AG04449 (cell line): ENCODE measurements around the gene RNASE7.

Experiments
- CTCF ChIA-PET: fragments of 350-600 bp; formaldehyde crosslinking; extraction: SDS; loops from one replicate; lab custom pipeline; 2021; ENCODE audit warnings: antibody characterized with exemption; lab: Yijun Ruan, JAX
- POLR2A ChIA-PET: fragments of 400-600, 350-600 bp; formaldehyde crosslinking; extraction: SDS; loops from one replicate; lab custom pipeline; 2020; ENCODE audit warnings: antibody characterized with exemption, inconsistent platforms; lab: Yijun Ruan, JAX
- DNase-seq: peaks from one replicate; pipeline ENCODE4 v3.0.0-alpha.2; 2010; ENCODE audit warnings: low read depth, low spot score
- H3K4me3 ChIP-seq: 2 replicates; pipeline ENCODE4 v1.5.1; 2011; ENCODE audit warnings: low read depth, mild to moderate bottlenecking, control low read depth, low read length
- TF ChIP-seq, protein P1 (sequence below): IDR thresholded peaks from one replicate; pipeline ENCODE4 v1.5.1; 2011; ENCODE audit warnings: mild to moderate bottlenecking, moderate library complexity, low read length, control low read depth, inconsistent platforms; ENCODE audit not compliant: insufficient read depth; ENCODE audit errors: missing control alignments

RNASE7 gene

DNA sequence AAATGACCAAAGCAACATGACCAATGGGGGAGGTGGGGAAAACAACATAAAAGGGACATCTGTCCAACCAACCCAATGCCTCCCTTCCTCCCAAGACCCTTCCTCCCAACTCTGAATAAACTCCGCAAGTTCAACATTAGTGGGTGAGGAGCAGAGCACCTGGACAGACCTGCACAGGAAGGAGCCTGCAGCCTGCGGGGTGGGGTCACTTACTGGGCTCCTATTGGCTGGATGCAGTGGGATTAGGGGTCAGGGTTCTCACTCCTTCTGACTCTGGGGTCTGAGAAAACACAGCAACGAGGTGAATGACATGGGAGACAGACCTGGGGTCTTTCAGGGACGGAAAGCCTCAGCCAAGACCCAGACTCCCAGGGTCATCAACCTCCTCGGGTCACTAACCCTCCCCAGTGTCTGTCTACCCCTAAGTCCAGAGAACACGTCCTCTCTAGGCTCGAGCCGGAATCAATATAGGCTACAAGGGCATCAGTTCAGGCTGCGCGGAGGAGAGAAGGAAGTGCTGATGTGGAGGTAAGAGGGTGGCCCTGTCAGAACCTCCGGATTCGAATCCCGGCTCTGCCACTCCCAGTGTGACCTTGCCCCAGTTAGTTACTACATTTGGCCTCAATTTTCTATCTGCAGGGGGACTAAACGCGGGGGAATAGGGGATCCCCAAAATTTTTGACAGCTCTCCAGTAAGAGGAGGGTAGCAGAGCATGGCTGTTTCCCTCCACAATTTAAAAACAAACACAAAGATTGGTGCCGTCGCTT is 18.2 kb upstream of the RNASE7 start:
- no peak for DNase-seq
- TF ChIP-seq, protein P1, sequence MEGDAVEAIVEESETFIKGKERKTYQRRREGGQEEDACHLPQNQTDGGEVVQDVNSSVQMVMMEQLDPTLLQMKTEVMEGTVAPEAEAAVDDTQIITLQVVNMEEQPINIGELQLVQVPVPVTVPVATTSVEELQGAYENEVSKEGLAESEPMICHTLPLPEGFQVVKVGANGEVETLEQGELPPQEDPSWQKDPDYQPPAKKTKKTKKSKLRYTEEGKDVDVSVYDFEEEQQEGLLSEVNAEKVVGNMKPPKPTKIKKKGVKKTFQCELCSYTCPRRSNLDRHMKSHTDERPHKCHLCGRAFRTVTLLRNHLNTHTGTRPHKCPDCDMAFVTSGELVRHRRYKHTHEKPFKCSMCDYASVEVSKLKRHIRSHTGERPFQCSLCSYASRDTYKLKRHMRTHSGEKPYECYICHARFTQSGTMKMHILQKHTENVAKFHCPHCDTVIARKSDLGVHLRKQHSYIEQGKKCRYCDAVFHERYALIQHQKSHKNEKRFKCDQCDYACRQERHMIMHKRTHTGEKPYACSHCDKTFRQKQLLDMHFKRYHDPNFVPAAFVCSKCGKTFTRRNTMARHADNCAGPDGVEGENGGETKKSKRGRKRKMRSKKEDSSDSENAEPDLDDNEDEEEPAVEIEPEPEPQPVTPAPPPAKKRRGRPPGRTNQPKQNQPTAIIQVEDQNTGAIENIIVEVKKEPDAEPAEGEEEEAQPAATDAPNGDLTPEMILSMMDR, result no peak
- H3K4me3 ChIP-seq, result peak overlapping the region; percentile 43; the same call in 1 of the 2 replicates
- ChIA-PET CTCF (interaction anchor here (0.9 to 17.1 kb wide), 11 partner anchors 9 to 83 kb away, joined by 3 to 288 read pairs (median 5); partner anchors contain the start of gene SLC39A2), POLR2A (interaction anchor here (0.6 kb wide), 1 partner anchor 56 kb away, joined by 6 read pairs; no protein-coding TSS in a partner anchor)

DNA sequence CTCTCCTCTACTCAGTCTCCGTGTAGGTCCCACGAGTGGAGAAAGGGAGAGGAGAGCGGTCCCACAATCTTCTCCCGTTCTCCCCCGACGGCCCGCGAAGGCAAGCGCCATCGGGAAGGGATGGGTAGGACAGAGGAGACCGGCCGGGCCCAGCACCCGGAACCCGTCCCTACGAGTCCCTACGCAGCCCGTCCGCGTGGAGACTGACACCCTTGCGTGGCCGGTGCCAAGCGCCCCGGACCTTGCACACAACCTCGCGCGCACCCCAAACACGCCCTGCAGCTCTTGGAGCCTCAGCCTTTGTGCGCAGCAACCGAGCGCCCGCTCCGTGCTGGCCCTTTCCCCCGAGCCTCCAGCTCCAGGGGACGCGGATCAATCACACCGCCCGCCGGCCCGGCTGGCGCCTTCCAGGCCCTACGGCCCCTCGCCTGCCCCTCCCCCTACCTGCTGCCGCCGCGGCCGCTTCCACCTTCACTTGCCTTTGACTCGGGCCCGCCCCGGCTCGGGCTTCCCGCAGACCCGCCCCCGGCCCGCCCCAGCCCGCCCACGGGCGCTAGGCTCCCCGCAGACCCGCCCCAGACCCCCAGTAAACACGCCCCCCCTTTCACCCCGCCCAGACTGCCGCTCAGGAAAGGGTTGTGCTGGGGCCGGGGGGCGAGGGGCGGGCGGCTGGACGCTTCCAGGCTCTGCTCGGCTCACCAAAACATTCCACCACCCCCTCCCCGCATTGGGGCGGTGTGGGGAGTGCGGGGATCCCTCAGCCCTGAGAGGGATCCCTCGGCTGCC is 17.4 kb upstream of the RNASE7 start, which contains the start of gene NDRG2:
Gene NDRG2 (minus strand): TSS at position 477 of the 786 bp plus-strand sequence. CDS start 1,746 bp downstream, outside the sequence.
- TF ChIP-seq, protein P1, result no peak
- DNase-seq, result no peak

DNA sequence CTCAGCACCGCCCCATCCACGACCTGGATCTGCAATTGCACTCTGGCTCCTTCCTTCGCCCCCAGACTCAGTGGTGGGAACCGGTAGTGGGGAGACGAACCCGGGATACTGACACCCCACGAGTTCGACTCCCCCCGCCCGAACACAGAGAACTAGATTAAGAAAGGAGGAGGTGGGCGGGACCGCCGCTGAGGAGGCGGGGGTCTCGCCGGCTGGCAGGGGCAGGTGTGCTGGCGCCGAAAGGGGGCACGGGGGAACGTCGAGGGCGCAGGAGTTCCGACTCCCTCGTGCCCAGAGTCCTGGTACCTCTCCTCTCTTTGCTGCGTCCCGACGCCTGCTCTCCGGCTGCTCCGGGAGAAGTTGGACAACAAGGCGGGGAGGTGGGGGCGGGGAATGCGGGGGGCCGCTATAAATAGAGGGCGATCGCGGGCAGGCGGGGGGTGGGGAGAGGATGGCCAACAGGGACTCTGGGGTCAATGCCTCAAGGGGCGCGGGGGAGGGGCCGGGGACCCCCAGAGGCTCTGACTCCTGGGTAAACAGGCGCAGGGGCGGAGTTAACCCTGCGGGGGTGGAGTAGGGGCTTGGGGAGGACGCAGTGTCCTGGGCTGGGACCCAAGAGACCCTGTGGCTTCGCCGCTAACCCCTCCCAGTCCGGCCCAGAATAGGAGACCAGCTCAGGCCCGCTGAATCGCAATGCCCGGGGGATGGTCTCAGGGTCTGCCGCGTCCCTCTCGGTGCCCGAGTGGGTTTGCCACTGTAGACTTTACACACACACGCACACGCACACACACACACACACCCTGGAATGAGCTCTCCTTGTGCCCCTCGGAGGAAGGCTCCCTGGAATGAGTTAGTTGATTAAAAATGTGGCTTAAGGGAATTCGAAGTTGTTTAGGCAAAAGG is 16.5 kb upstream of the RNASE7 start:
- TF ChIP-seq, protein P1, result no peak
- CTCF ChIA-PET, result interaction anchor here (0.8 to 12.6 kb wide), 9 partner anchors 9 to 79 kb away, joined by 3 to 172 read pairs (median 7); no protein-coding TSS in a partner anchor
- no peak for DNase-seq
- POLR2A ChIA-PET, result no interaction called here
- H3K4me3 ChIP-seq, result peak overlapping the region; percentile 42

More for the DNA sequence above, 17.4 kb upstream of the RNASE7 start, which contains the start of gene NDRG2:
- POLR2A ChIA-PET, result interaction anchor here (0.6 kb wide), 1 partner anchor 55 kb away, joined by 6 read pairs; no protein-coding TSS in a partner anchor
- CTCF ChIA-PET, result interaction anchor here (0.9 to 3.0 kb wide), 6 partner anchors 10 to 80 kb away, joined by 3 to 28 read pairs (median 10); no protein-coding TSS in a partner anchor
- peak within 1 kb of the TSS; percentile 43 for H3K4me3 ChIP-seq

DNA sequence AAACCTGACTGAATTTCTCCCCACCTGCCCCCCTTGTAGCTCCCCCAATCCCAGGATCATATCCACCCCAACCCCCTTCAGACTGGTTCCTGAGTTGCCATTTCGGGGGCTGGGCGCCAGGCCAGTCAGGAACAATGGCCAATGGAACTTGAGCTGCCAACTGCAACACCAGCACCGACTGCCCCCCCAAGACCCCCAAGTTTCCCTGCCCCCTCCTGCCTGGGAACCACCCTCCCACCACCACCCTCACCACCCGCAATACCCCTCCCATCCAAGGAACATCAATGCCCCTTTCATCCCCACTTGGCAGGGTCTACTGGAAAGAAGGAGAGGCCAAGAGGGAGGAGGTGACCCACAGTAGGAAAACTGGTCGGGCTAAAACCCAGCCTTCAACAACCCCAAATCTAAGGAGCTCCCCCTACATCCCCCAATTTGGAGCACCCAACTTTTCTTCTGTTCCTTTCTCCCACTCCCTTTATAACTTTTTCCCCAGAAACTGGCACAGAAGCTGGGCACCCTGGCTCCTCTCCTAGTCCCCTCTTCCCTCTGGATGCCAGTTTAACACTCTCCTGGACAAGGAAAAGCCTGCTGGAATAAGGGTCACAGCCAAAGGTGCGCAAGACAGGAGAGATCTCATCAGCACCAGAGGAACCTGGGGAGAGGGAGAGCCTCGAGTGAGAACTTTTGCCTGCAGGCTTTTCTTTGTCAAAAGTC is 15.7 kb upstream of the RNASE7 start:
- no peak overlapping the region for H3K4me3 ChIP-seq
- TF ChIP-seq, protein P1, result no peak
- DNase-seq, result no peak
- CTCF ChIA-PET, result interaction anchor here (0.8 to 12.6 kb wide), 7 partner anchors 9 to 78 kb away, joined by 3 to 172 read pairs (median 4); no protein-coding TSS in a partner anchor
- POLR2A ChIA-PET, result no interaction called here

DNA sequence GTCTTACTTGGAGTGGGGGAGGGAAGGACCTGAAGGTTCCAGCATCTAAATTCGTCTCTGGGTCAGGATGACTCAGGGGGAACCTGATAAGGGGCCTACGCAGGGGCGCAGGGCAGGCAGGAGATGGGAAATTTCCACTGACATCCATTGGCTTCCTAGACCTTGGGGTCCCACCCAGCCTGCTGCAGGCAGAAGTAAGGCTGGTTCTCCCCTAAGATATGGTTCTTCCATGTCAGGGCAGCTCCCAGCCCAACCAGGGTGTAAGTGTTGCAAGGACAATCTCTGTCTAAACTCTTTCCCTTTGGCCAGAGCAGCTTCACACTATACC is 15.2 kb upstream of the RNASE7 start:
- ChIA-PET CTCF (interaction anchor here (1.0 to 12.6 kb wide), 5 partner anchors 9 to 78 kb away, joined by 4 to 172 read pairs (median 7); no protein-coding TSS in a partner anchor), POLR2A (interaction anchor here (0.6 kb wide), 1 partner anchor 9 kb away, joined by 3 read pairs; no protein-coding TSS in a partner anchor)
- no peak overlapping the region for H3K4me3 ChIP-seq
- DNase-seq, result no peak
- TF ChIP-seq, protein P1, result no peak
